OCI-M2 (cell line): Measurements from ENCODE around the gene MBD4.
"Not testable (repeated sequence)": the region's sequence is repeated elsewhere in the genome, so short reads cannot be mapped to it uniquely, and the experiment has no call there.

Experiments
- DNase-seq: peaks from one replicate; lab custom pipeline; 2025; ENCODE audit not compliant: unreplicated experiment; lab: John Stamatoyannopoulos, UW

MBD4 gene

GRCh38 chr3:129439817-129440617 is at the start of gene MBD4, which contains the start of gene IFT122:
Gene MBD4, minus strand, starts transcription at chr3:129439948. Its CDS starts 115 bp downstream, at chr3:129439833.
Gene IFT122, plus strand, starts transcription at chr3:129440224. Its CDS starts 107 bp downstream, at chr3:129440331.
- DNase-seq, result peak; percentile 70

- not testable (repeated sequence) for DNase-seq
These were observed 49.5 kb upstream of the MBD4 start for GRCh38 chr3:129489258-129489657.

- not testable (repeated sequence) for DNase-seq
These were observed 48.2 kb upstream of the MBD4 start for GRCh38 chr3:129487868-129488335.

- no peak for DNase-seq
These were observed 47.6 kb upstream of the MBD4 start for GRCh38 chr3:129487183-129487867.

GRCh38 chr3:129486664-129487035 is 46.9 kb upstream of the MBD4 start:
- DNase-seq, result no peak

- no peak for DNase-seq
These were observed 46.2 kb upstream of the MBD4 start for GRCh38 chr3:129485721-129486663.

GRCh38 chr3:129485146-129485545 is 45.4 kb upstream of the MBD4 start:
- DNase-seq, result not testable (repeated sequence)

- no peak for DNase-seq
These were observed 44.1 kb upstream of the MBD4 start for GRCh38 chr3:129483870-129484269.

GRCh38 chr3:129482721-129483120 is 43.0 kb upstream of the MBD4 start:
- DNase-seq, result no peak

- no peak for DNase-seq
These were observed 42.1 kb upstream of the MBD4 start for GRCh38 chr3:129481766-129482332.

- DNase-seq, result not testable (repeated sequence)
These were observed 41.5 kb upstream of the MBD4 start for GRCh38 chr3:129481225-129481765.

GRCh38 chr3:129476586-129476985 is 36.8 kb upstream of the MBD4 start:
- no peak for DNase-seq

GRCh38 chr3:129475863-129476262 is 36.1 kb upstream of the MBD4 start:
- no peak for DNase-seq

- no peak for DNase-seq
These were observed 35.4 kb upstream of the MBD4 start for GRCh38 chr3:129474984-129475804.

- DNase-seq, result no peak
These were observed 34.0 kb upstream of the MBD4 start for GRCh38 chr3:129473769-129474152.

- no peak for DNase-seq
These were observed 33.5 kb upstream of the MBD4 start for GRCh38 chr3:129473067-129473768.

GRCh38 chr3:129470861-129471260 is 31.1 kb upstream of the MBD4 start:
- DNase-seq, result no peak

GRCh38 chr3:129469026-129469425 is 29.3 kb upstream of the MBD4 start:
- no peak for DNase-seq

- no peak for DNase-seq
These were observed 28.2 kb upstream of the MBD4 start for GRCh38 chr3:129467932-129468331.
